Activated CD4-positive, CD25-positive, alpha-beta regulatory T cell treated with anti-CD3 and anti-CD28 coated beads, Interleukin-2, amount 50 U/mL, for 16 hours (primary cell): Measurements from ENCODE around the gene SIDT2.
"Not testable (repeated sequence)": the region's sequence is repeated elsewhere in the genome, so short reads cannot be mapped to it uniquely, and the experiment has no call there.

Experiments
- DNase-seq: peaks from one replicate; pipeline ENCODE4 v3.0.0-alpha.2; 2020; ENCODE audit warnings: low read depth, low spot score

Gene SIDT2

DNA sequence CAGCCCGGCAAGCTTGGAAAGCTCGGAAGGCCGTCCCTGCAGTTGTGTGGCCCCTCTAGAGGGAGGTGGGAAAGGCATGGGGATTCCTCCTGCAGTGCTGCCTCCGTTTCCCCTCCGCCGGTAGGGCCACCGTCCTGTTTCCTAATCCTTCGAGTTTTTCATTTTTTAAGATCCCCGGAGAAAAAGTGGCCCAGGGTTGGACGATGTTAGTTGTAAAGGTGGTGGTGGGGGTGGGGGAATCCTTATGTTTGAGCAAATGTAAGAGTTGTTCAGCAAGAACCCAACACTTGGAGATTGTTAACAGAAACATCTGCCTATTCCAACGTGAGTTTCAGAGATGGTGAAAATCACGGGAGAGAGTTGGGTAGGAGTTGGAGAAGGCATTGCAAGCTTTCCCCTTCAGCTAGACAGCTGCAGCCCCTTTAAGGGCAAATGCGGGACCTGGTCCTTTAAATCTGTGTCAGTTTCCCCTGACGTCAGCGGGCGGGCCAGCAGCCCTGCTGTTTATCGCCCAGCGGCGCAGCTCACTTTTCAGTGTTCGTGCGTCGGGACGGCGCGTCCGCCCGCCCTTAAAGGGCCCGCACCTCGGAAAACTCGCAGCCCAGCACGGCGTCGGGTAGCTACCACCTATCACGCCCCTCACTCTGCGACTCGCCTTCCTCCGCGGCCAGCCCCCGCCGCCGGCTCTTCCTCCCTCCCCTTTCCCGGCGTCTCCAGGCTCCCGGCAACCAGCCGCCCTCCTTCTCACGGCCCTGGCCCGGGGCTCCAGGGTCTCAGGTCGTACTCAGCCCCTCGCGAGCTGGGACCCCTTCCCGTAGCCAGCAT, at the start of gene SIDT2:
SIDT2 (plus strand) TSS at position 534 of the 825 bp plus-strand sequence. CDS start 521 bp downstream, outside the sequence.
- peak; percentile 78 for DNase-seq

DNA sequence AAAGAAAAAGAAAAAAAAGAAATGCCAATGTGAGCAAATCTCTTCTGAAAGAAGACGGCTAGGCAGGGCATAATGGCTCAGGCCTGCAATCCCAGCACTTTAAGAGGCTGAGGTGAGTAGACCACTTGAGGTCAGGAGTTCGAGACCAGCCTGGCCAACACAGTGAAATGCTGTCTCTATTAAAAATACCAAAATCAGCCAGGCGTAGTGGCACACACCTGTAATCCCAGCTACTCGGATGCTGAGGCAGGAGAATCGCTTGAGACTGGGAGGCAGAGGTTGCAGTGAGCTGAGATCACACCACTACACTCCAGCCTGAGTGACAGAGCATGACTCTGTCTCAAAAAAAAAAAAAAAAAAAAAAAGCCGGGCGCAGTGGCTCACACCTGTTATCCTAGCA, 48.1 kb upstream of the SIDT2 start:
- not testable (repeated sequence) for DNase-seq

DNA sequence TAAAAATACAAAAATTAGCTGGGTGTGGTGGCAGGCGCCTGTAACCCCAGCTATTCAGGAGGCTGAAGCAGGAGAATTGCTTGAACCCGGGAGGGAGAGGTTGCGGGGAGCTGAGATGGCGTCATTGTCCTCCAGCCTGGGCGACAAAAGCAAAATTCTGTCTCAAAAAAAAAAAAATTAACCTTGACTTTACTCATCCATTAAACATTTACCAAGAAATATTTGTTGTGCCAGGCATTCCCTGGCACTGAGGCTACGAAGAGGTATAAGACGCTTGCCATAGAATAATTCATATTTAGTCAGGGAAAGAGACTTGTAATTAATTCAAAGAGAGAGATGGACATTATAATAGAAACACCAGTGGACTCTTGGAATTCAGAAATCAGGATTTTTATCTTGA, 47.7 kb upstream of the SIDT2 start:
- no peak for DNase-seq

DNA sequence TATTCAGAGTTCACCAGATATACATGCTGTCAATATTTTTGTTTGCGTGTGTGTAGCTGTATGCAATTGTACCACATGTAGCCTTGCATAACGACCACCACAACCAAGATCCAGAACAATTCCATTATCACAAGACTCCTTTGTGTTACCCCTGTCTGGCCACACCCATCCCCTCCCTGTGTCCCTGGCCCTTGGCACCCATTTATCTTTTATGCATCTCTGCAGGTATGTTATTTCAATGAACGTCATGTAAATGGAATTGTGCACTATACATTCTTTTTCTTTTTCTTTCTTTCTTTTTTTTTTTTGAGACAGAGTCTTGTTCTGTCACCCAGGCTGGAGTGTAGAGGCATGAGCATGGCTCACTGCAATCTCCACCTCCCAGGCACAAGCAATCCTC, 44.1 kb upstream of the SIDT2 start:
- DNase-seq = no peak

DNA sequence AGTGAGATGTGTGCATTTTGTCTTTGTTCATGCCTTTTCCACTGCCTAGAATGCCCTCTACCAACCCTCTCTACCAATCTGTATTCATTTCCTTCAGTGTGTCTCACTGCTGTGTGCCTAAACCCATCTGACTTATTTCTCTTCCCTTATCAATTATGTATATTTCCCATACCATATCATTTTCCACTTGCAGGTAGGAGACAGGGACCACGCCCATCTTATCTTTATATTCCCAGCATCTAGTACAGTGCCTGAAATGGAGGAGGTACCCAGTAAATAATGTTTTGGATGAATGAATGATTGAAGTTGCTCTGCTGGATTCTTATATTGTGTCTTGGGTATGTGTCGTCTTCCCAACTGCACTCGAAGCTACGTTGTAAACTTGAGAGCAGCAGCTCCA, 43.6 kb upstream of the SIDT2 start:
- DNase-seq = not testable (repeated sequence)

DNA sequence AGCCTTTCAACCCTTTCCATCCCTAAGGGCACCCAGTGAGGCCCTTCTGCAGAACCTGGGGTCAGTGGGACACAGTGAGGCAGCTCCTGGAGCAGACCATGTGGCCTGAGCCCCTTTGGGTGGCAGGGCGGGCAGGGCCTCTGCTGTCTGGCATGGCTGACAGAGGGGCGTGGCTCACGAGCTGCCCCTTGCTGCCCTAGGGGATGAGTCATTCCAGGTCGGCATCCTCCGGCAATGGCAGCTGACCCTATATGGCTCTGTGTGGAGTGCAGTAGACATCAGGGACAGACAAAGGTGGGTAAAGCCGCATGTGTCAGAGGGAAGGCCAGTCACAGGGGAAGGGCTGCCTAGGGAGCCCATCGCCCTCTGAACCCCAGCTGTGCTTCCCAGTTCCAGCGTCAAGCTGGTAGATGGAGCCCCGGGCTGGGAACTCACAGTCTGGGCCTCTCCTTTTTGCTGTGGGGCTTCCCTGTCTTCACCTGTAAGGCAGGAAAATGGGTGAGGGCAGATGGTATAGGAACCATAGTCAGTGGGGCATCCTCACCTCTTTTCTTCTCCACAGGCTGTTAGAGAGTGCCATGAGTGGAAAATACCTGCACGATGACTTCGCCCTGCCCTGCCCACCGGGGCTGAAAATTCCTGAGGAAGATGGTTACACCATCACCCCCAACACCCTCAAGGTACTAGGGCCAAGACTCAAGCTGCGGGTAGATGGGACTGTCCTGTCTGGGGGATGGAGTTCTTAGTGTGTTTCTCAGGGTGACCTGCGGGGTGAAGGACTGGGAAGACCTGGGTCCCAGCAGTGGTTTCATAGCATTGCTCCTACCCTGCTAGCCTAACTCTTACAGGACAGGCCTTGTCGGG, 41.1 kb upstream of the SIDT2 start:
- not testable (repeated sequence) for DNase-seq

DNA sequence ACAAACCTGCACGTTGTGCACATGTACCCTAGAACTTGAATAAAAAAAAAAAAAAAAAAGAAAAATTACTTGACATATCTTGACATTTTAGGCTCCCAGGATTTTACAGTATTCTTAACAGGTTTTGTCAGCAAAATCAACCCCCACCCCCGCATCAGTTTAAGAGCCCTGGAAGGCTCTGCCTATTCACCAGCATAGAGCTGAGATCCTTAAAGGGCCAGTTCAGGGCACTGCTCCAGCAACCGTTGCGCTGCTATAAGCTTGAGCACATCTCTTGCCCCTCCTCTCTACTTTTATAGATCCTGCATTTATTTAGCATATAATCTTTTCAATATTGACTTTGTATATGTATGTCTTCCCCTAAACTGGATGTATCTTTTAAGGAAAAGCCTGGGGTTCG, 35.2 kb upstream of the SIDT2 start:
- DNase-seq = no peak

DNA sequence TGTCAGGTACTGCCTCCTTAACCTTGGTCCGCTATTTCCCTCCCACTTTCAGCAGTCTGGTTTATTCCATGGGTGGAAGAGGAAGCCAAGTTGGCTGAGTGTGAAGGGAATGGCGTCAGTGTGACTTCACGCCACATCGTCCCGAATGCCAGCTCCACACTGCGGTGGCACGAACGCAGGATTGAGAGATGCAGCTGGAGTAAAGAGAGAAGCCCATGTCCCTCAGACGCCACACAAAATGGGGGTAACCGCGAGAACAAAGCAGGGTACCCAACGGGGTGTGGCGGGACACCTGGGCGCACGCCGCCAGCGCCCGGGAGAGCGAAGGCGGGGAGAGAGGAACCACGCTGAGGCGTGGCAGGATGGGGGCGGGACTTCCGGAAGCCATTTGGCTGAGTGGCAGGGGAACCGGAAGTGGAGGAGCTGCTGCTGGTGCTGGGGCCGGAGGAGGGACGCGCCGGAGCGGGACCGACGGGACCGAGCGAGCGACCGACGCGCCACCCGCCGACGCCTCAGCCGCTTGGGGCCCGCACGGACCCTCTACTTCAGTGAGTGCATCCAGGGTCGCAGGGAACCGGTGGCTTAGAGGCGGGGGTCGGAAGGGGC, 34.6 kb upstream of the SIDT2 start, which contains the start of gene PAFAH1B2:
PAFAH1B2 (plus strand) TSS at position 417 of the 606 bp plus-strand sequence. CDS start 8,161 bp downstream, outside the sequence.
- DNase-seq = peak; percentile 89

DNA sequence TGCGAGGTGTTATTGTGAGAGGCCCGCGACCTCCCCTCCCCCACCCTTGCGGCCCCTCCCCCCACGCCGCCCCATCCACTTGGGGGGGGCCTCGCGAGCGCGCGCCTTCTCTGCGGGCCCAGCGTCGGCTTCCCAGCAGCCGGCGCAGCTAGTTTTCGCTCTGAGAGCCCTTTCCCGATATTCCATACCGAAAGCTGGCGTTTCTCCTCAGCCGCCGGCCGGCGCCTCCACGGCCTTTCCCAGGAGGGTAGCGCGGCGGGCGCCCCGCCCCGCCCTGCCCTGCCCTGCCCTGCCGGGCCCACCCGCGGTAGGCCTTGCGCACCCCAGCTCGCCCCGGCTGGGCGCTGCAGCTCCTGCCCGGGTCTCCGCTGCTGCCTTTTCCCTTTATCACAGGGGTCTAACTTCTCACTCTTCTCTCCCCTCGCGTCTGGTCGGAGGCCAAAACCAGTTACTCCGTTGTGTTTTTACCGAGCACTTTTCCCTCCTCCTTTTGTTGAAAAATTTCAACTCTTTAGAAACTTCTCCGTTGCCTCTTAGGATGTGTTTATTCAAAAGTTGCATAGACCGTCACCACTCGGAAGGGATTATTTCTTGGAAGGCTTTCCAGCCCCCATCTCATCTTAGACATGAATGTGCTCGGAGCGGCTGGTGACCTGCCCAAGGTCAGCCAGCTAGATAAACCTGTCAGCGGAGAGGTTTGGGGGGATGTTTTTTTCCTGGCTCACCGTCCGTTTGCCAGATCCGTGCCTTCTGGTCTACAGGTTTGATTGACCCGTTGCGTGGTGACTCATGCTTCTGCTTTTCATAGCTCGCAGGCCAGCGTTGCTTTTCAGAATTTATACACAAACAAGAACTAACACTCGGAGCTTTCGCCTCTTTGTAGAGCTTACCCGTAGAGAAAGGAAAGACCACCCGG, 33.8 kb upstream of the SIDT2 start:
- no peak for DNase-seq

DNA sequence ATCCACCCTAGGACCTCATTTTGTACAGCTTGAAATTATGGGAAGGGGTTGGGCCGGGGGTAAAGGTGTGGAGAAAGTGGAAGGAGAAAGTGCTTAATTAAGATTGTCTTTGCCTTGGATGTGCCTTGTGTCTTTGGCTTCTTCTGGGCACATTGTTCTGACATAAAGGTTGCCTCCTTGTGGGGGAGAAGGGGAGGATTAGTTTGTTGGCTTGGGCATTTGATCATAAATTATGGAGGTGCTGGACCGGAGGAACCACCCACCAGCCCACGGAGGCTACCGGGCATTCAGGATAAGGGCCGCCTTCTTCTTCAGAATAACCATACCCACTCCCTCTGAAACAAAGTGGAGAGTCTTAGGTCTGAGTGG, 33.2 kb upstream of the SIDT2 start:
- DNase-seq = no peak

DNA sequence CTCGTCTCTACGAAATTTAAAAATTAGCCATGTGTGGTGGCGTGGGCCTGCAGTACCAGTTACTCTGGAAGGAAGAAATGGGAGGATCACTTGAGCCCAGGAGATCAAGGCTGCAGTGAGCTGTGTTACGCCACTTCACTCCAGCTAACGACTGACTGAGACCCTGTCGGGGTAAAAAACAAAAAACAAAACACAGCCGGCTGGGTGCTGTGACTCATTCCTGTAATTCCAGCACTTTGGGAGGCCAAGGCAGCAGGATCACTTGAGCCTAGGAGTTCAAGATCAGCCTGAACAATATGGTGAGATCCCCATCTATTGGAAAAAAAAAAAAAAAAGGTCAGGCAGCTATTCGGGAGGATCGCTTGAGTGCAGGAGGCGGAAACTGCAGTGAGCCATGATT, 32.0 kb upstream of the SIDT2 start:
- DNase-seq = no peak

DNA sequence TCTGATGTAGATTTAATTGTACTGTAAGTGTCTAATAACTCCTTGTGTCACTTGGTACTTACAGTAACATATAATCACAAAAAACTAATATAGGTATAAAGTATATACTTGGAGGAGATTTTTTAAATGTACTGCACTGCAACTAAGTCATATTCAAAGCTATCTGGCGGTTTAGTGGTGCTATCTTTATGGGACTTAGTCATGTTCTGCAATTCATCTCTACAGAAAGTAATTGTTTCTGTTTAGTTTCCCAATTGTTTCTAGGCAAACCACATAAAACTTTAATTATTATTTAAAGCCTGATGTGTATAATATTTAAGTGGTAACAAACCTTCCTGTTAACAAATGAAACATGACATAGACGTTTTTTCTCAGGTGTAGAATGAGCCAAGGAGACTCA, 26.5 kb upstream of the SIDT2 start:
- no peak for DNase-seq

DNA sequence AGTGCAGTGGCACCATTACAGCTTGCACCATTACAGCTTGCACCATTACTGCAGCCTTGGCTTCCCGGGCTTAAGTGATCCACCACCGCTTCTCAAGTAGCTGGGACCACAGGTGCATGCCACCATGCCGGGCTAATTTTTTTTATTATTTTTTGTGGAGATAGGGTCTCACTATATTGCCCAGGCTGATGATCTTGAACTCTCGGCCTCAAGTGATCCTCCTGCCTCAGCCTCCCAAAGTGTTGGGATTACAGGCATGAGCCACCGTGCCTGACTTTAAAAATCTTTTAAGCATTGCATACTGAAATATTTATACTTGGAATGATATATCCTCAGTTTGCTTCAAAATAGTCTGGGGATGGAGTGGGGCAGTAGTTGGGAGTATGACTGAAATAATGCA, 24.1 kb upstream of the SIDT2 start:
- no peak for DNase-seq

DNA sequence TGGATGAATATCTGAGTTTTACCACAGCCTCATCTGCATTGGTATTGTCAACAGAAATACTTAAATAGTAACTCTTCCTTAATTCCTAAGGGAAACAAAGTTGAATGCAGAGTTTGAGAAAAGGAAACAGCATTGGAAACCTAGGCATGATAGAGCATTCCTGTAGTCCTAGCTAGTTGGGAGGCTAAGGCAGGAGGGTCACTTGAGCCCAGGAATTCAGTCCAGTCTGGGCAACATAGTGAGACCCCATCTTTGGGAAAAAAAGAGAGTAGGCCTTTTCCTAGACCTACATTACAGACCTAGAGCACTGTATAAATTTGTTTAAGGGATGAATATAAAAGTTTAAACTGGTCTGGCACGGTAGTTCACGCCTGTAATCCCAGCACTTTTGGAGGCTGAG, 21.0 kb upstream of the SIDT2 start:
- no peak for DNase-seq

DNA sequence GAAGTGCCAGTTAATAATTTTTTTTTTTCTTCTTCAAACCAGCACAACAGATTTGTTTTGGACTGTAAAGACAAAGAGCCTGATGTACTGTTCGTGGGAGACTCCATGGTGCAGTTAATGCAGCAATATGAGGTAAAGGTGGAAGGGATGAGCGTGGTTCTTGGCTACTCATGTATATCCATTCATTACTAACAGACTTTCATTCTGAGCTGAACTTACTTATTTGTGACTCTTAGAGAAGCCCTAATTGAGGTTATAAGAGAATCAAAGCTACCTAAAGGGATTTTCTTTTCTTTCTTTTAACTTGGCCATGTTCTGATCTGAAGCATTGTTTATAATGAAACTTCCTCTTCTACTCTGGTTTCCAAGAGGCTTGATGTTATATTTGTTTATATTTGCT, 18.7 kb upstream of the SIDT2 start:
- DNase-seq = no peak

DNA sequence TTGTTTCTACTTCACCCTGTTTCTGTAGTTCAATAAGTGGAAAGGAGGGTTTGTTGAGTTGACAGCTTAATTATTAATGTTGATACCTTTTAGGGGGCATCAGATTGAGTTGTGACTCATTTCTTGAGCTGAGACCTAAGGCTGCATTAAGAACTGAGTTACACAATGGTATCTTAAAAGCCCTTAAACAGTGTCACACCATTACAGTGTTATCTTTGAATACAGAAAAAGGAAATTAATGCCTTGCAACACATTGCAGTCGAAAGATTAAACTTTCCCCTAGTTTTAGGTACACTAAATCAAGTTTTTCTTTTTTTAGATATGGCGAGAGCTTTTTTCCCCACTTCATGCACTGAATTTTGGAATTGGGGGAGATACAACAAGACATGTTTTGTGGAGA, 17.7 kb upstream of the SIDT2 start:
- no peak for DNase-seq

DNA sequence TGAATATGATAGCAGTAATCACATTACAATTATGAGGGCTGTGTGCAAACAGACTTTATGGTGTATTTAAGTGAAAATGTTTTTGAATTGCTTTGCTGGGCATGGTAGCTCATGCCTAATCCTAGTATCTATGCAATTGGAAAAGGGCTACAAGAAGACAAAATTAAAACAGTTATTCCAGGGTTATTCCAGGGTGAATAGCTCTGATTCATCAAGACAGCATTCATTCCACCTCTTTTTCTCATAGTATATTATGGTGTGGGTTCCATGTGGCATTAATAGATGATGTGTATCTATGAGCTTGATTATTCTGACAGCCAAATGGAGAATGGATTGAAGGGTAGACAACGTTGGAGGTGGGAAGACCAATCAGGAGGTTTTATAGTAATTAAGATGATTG, 12.1 kb upstream of the SIDT2 start:
- DNase-seq = no peak

DNA sequence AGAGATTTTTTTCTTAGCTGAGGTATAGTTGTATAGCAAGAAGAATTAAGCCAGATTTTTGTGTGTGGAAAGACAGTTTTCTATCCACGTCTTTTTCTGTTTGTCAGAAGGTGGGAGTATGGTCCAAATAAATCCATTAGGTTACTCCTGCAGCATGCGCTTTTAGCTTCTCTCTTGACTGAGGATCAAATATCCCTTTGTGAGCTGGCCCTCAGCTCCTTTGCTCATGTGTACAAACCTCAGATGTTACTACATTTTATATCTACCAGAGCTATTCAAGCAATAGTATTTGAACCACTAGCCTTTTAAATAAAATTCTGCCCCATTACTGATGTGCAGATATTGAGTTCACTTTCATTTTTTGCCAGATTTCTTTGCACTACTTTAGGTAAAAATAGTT, 8.8 kb upstream of the SIDT2 start:
- DNase-seq = no peak

DNA sequence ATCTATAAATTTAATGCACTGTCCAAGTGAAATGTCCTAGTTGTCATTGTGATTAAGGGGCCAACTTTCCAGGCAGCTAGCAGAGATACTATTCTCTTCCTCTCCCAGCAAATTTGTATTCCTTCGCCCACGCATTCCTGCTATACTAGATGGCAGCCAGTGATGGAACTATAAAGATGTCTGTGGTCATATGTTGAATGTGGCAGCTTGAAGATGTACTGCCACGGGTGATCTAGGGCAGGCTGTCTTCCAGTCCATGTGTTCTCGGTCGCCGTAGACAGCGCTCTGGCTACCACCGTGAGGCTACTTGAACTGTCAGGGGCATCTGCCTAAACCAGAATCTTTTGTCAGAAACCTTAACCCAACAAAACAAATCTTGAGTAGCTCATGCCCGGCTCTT, 8.3 kb upstream of the SIDT2 start:
- DNase-seq = no peak

DNA sequence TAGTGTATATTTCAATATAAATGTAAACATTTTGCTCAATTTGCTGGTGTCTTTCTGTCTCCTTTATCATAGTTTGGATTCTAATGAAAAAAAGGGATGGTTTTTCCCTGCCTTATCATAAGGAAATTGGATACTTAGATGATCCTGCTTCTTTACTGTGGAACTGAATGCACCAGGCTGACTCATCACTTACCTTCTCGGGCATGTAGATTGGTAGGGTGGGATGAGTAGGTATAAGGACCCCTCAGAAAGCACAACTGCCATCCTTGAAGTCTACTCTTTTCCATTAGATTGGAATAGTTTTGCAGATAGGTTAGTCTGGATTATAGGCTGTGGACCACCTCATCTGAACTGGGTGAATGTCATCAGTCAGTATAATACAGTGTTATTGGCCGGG, 7.5 kb upstream of the SIDT2 start:
- no peak for DNase-seq

DNA sequence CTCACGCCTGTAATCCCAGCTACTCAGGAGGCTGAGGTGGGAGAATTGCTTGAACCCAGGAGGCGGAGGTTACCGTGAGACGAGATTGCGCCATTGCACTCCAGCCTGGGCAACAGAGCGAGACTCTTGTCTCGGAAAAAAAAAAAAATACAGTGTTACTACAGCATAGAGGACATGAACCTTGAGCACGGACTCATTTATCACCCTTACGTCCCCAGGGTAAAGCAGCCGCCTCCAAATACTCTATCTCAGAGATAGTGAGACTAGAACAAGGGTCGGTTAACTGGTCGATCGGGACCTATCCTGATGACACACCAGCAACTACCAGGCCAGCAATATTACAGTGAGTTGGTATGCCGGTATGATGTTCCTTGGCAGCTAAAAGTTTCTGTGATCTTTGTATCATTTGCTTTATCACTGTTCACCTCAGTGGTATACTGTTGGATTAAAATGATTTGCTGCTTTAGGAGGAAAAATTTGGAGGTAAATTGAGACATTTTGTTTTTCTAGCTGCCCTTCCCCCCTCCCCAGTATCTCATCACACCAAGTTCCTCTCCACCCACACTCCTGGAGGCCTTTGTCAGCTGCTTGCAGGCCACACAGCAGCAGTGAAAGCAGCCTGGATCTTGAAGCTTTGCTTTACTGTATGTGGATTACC, 7.0 kb upstream of the SIDT2 start:
- DNase-seq = no peak
